NCI-H2029 treated with DMSO at 0.1 percent for 48 hours (cell line): Measurements from ENCODE around the gene AEBP1.

Experiments used
- DNase-seq: peaks from one replicate; lab custom pipeline; 2025; lab: John Stamatoyannopoulos, UW

Gene AEBP1

DNA sequence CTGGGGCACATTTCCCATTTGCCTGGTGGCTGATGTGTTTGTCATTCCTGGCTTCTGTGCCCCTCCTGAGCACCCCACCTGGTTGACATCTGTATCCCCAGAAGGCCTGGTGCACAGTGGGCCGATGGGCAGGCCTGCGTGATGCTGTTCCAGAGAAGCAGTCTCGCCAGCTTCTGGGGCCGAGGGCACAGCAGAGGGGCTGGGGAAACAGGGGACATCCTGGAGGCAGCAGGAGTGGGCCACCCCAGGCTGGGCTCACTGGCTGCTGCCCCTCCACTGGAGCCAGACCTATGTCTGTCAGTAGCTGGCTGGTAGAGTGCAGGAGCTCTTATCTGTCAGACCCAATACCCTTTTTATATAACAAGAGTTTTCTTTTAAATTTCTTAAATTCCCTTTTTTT, 37.9 kb downstream of the AEBP1 start:
- no peak for DNase-seq

DNA sequence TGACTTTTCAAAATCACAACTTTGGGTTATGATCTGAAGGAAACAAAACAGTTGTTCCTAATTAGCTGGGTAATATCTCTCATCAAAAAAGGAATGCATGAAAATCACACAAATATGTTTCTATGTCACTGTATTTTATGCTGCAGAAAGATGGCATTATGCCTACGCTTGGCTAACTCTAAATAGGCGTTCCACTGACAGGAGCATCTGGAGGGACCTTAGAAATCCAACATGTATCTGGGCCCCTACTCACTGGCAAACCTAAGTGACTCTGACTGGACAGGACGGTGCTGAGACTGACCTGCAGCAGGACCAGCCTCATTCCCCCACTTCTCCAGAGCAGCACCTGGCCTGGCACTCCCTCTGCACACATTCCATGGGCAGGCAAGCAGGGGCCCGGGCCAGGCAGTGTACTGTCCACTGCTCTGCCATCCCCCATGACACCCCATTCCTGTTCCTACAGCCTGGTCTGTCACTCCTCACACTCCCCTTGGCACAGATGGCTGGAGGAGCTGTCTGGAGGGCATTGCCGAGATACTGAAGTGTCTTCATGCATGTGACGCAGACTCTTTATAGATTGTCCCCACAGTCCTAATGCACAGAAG, 39.6 kb downstream of the AEBP1 start:
- DNase-seq: no peak

DNA sequence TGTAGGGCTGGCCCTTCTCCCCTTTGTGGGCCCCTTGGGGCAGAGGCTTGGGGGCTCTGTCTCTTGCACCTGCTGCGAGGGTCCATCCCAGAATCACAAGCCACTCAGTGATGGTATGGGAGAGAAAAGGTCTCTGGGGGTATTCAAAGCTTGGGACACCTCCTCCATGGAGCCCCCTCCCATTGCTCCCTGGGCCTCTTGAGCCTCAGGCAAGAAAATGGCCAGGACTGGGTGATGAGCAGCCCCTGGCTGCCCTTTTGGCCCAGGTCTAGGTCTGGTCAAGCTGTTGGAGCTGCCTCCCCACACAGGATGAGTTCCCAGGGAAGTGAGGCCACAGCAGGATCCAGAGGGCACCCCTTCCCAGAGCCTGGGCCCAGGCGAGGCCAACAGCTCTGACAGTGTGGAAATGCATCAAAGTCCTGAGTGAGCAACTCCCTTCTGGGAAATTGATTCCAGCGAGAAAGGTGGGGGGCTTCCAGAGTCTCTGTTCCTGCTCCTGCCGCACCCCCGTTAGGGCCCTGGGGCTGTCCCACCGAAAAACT, 40.4 kb downstream of the AEBP1 start:
- DNase-seq: no peak

DNA sequence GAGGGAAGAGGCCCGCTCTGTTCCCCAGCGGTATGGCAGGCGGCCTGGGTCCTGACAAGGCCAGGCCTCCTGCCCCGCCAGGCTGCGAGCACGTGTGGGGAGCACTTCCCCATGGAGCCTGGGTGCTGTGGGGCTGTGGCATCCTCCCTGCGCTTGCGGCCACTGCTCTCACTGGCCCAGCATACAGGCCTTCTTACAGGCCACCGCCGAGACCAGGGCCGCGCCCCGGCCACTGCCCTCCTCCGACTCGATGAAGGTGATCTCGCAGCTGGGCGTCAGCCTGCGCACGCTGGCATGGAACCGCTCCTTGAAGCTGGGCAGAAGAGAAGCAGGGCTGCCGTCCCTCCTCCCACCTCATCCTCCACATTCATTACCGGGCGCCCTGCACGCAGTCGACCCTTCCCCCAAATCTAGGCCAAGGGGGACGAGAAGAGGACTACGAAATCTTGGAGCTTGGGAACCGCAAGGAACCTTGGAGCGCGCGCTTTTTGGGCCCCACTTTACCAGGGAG, 40.9 kb downstream of the AEBP1 start:
- no peak for DNase-seq

DNA sequence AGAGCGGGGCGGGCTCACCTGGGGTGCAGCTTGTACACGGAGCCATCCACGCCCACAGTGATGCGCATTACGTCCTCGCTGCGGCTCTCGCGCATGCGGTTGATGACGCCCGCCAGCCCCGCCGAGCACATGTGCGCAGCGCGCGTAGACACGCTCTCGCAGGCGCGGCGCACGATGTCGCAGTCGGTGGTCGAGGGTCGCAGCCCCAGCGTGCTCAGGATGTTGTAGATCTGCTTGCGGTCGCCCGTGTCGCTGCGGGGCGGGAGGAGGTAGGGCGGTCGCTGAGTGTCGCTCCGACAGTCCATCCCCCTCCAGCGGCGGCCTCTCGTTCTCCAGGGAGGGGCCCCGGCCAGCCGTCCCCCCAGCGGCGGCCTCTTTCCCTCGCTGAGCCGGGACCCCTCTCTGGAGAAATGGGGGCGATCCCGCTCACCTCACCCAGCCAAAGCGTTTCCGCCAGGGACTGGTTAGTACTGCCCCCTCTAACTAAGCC, 41.4 kb downstream of the AEBP1 start:
- DNase-seq: no peak

DNA sequence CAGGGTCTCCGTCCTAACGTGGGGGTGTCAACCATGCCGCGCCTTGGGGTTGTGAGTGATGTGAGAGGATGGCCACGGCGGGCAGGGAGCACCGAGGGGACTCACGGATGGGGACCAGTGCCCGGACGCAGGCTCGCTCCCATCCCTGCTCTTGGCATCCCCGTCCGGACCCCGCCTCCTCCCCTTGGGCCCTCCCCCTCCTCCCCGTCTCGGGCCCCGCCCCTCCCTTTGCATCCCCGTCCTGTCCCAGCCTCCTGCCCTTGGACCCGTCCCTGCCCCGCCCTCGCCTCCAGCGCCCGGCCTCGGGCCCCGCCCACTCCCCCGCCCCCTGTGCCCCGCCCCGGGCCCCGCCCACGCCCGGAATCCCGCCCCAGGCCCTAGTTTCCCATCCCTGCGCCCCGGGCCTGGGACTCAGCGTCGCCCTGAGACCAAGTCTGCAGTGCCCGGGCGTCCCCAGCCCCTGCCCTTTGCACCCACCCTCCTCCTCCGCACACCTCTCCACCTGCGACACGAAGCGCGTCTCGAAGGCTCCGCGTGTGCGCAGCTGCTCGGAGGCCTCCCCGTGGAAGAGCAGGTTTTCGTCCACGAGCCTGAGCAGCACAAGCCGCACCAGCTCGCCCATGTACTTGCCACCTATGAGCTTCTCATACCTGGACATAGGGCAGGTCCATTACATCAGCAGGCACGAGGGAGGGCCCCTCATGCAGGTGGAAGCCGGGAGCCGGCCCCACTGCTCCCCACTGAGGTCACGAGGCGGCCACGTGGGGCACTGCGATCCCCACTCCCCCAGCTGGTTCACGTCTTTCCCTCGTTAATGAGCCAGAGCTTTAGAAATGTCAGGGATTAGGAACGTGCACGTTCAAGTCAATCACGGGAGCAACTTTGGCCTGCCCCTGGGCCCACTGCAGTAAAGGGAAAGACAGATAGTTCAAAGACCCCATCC, 42.1 kb downstream of the AEBP1 start:
- DNase-seq: no peak

DNA sequence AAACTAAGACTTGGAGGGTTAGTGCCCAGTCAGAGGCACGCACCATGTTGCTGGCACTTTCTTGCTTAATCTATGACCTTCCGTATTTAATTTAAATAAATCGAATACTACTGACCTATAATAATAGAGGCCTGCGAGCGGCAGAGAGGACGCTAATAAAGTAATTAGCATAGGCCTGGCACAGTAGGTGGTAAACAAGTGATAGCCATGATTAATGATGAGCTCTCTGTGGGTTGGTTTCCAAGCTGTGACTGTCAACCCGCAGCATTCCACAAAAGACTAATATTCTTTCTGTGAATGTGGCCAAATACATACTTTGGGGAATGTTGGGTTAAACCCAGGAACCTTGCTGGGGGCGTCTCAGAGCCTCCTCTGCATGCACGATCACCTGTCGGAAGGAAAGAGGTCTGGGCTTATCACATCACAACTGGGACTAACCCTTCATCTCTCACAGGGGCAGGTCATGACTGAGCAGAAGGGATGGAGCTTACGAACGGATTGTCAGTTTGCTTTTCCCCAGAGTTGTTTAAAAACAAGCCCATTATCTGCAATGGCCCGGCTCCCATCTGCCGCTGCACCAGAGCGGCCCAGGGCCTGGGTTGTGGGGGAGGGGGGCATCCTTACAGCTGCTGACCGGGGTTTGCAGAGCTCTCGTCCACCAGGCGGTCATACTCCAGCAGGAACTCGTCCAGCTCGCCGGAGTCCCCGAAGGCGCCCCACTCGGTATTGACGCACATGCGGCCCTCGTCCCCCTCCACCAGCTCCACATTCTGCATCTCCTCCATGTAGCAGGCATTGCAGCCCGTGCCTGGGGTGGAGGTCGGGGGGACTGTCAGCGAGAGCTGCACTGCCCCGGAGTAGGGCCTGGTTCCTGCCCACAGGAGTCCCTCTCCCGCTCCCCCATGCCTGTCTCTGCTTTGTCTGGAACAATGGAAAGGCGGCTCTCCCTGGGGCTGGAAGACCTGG, 43.2 kb downstream of the AEBP1 start:
- no peak for DNase-seq

DNA sequence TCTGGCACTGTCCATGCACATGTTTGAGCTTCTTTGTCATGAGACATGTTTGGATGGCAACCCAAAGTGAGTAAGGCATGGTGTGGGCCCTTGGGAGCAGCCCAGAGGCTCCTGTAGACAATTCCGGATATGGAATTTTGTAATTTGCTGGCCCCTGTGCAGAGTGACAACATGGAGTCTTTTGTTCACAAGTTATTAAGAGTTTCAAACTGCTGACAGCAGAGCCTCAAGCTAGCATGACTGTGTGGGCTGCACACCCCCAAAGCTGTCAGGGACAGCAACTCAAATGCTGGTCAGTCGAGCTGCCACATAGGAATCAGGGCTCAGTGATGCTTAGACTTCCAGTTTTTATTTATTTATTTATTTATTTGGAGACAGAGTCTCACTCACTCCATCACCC, 44.0 kb downstream of the AEBP1 start:
- DNase-seq: no peak

DNA sequence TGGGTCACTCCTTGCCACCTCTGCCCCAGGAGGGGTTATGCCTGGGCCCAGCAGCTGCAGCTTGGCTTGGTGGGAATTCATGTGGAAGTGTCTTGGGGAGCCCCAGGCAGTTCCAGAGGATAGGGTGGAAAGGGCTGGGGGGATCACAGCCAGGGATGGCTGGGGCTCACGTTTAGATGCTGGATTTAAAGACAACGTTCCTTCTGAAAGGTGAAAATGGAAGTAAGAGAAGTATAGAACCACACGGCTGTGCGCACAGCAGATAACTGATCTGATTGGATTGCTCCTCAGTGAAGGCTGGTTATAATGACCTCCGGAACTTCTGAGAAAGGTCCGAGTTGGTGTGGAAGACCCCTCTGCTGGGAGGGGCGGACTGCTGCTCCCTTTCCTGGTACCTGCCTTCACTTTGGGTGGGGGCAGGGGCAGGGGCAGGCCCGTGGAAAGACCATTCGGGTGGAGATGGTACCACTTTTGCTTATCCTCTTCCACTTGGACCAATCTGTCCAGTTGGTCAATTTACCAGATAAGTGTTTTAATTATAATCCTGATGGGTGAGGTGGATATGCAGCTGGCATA, 44.9 kb downstream of the AEBP1 start:
- no peak for DNase-seq

DNA sequence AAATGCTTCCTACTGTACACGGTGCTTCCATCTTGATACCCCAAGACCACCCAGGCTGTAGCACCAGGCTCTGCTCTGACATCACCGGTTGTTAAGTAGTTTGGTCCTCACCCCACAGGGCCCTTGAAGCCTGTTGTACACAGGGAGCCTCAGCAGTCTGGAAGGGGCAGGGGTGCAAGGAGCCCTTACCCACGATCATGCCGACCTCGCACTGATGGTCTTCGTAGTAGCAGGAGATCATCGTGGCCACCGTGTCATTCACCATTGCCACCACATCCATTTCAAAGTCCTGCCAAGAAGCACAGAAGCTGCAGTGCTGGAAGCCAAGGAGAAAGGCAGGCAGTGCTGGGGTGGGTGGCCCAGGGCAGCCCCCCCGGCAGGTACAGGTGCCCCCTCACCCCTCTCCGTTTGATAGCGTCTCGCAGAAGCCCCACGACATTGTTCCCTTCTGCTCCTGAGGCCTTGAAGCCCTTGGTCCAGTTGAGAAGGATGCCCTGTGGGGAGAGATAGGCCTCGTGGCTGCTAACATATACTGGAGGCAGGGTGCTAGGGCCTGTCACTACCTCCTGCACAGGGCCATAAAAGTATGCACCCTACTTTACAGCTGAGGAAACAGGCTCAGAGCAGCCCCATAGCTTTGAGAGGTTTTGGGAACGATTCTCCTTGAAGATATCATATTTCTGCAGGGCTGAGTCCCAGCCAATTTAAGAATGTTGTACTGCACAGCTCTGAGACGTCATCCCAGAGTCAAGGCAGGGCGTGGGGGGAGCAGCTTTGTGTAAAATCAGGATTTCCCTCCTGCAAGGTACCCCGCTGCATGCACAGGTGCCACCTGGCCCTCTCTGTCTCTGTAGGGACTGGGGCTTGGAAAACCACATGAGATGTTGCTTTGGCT, 45.7 kb downstream of the AEBP1 start:
- DNase-seq: no peak

DNA sequence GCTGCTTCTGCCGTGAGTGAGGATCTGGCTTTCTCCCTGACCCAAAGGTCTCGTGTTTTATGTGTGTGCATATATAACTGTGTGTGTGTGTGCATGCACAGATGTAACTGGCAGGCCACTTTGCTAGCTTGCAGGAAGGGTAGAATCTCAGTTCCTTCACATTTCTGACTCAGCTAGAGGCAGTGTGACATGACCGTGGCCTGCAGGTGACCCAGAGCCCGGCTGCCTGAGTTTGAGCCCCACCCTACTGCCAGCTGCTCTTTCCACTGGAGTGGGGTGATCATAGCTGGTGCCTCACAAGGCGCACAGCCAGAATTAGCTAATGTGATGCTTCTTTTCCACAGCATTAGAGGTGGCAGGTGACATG, 46.3 kb downstream of the AEBP1 start:
- no peak for DNase-seq

DNA sequence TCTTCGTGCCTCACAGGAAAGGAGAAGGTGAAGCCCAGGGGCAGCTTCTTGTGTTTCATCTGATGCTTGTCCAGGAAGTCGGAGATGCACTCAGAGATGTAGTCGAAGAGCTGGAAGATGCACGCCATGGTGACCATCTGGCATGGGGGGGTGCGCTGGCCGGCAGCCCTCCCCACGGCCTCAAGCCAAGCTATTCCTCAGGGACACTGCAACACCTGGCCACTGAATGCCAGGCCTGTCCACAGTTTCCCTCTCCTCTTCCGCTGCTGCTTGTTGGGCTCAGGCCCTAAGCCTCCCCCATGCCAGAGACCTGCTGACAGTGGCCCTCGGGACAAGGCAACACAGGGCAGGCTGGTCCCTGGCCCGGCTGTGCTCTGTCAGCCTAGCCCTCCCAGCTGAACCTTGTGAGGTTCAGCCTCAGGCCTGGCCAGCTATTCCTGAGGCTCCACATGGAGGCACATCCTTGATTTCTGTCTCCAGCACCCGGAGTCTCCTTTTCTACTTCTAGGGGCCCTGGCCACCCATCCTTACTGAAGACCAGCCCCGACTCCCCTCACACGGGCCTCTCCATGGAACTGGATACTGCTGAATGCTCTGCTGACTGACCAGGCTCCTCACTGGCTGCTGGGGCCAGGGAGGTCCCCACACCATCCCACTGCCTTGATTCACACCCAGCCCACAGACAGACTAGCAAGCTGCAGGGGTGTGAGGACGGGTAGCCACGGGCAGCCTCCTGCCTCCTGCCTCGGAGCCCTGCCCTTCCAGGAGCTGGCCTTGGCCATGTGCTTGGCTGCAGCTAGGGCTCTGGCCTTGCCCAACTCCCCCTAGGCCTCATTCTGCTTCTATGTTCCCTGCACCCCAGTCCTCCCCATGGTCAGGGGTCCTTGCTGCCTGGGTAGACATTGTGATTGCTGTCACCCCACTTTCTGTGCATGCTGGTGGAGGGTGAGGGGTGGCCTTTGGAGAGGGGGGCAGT, 47.1 kb downstream of the AEBP1 start:
- DNase-seq: no peak

DNA sequence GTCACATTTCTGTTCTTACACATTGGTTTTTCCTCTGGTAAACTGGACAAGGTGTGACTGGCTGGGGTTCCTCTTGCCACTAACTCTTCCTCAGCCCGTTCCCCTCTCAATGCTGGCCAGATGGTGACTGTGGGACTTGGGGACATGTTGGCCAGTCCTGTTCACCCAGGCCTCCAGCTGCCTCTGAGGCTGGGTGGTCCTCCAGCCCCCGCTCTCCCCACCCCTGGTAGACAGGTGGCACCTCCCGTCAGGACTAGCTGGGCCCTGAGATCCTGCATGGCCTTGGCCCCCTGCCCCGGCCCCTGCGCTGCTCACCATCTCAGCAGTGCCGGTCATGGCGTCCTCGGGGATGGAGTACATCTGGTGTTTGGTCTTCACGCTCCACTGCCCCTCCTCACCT, 47.8 kb downstream of the AEBP1 start:
- DNase-seq: no peak

DNA sequence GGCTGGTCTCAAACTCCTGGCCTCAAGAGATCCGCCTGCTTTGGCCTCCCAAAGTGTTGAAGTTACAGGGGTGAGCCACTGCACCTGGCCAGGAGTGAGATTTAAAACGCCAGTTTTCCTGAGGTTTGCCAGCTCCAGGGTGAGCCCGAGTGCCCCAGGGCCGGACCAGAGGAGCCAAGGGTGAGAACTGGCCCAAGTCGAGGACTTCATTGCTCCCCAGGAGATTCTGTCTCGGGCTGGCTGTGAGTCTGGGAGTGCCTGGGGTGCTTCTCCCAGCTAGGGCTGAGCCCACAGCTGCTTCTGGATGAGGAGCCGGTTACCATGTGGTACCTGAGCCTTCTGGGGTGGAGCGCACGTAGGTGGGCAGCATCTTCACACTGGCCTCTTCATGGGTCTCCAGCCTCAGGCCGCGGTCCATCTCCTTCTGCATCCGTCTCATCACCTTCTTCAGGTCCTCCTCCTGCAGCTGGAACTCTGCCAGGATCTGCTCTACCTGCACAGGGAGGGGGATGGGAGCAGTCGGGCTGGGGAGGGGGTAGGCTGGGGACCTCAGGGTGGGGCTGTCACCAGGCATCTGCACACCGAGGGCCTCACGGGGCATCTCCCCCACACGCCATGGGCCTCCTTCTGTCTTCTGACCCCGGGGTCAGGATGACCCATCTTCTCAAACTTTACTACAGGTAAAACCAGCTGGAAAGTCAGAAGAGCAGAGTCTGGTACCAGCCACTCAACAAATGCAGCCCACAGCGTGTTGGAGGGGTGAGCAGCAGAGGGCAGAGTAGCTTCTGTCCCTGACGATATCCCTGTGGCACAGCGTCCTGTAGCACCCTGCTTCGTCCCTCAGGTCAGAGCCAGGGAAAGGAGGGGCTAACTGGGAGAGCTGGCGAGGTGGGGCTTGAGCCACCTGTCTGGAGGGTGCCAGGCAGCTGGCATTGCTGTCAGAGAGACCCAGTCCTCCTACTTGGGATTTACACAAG, 49.1 kb downstream of the AEBP1 start:
- DNase-seq: no peak

DNA sequence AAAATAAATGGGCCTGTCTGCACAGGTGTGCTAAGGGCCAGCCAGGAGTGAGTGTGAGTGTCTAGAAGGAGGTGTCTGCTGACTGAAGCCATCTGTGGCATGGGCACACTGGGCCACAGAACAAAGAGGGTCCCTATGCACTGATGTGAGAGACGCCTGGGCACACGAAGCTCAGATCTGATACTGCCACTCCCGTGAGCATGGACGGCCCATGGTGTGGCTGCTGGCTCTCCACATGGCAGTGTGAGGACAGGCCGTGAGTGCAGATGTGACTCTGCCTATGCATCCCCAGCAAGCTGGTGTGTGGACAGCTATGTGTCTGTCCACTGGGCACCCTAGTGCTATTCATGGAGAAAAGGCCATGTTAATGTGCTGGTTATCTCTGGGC, 49.8 kb downstream of the AEBP1 start:
- no peak for DNase-seq

DNA sequence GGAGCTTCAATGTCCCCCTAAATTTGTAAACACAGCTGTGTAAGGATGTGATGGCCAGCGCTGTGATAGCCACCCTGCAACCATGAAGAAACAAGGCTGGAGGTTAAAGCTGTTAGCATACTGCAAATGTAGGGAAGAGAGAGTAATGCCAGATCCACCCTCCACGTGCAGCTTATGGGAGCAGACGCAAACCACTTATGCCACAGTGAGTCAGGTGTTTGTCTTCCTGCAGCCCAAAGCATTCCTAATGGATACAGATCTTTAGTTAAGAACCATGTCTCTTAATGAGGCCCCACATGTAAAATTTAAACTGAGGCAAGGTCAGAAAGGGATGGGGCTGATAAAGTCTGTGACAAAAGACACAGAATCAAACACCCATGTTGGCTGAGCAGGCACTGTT, 50.6 kb downstream of the AEBP1 start:
- DNase-seq: no peak

DNA sequence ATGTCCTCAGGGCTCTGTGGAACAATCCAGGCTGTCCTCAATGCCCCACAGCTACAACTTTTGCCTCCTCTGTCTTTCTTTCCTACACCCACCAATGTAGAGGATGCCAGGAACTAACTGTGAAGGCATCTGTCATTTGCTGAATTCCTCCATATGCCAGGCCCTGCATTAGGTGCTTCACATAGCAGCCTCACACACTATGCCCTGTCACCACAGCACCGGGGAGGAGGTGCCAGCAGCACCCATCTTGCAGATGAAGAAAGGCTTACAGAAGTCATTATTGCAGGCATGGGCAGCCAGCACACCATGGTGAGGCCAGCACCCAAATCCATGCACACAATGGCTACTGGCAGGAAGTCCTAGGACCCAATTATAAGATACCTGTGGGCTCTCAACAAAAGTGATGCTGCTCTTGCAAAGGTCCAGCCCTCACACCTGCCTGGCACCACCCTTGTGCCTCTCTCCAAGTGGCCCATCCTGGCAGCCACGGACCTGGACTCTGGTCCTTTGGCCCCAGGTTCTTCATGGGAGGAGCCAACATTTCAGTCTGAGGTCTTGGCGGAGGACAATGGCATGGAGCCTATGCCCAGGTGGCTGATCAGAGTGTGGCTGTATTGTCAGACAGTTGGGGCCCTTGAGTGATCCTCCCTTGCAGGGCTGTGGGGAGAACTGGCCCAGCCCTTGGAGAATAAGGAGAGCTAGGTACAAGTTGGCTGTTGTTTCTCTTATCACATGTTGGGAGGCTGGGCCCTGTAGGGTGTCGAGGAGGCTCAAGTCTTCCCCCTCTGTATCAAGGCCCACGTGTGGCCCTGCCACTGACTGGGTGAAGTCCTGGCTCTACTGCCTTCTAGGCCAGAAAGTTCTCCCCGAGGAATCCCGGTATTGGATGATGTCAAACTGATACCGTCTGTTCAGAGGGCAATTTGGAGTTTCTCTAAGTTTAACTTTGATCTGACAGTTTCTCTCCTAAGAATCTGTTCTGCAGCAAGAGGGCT, 51.3 kb downstream of the AEBP1 start:
- no peak for DNase-seq
